BLaER1 (cell line): ENCODE data around the gene MTHFD1L.

Source experiments
- H3K27ac ChIP-seq: shearing (Covaris generic); formaldehyde crosslinking; 2 replicates; pipeline ENCODE4 v1.8.1; 2022
- H3K27me3 ChIP-seq: shearing (Covaris generic); formaldehyde crosslinking; 2 replicates; pipeline ENCODE4 v1.8.1; 2022
- H3K36me3 ChIP-seq: shearing (Covaris generic); formaldehyde crosslinking; 2 replicates; pipeline ENCODE4 v1.8.1; 2022
- H3K4me1 ChIP-seq: shearing (Covaris generic); formaldehyde crosslinking; 2 replicates; pipeline ENCODE4 v1.8.1; 2022
- H3K4me2 ChIP-seq: shearing (Covaris generic); formaldehyde crosslinking; 2 replicates; pipeline ENCODE4 v1.8.1; 2022
- H3K4me3 ChIP-seq: shearing (Covaris generic); formaldehyde crosslinking; 2 replicates; pipeline ENCODE4 v1.8.1; 2022
- H3K9ac ChIP-seq: shearing (Covaris generic); formaldehyde crosslinking; 2 replicates; pipeline ENCODE4 v1.8.1; 2022
- H3K9me3 ChIP-seq: shearing (Covaris generic); formaldehyde crosslinking; 2 replicates; pipeline ENCODE4 v1.8.1; 2022
- H4K20me1 ChIP-seq: shearing (Covaris generic); formaldehyde crosslinking; 2 replicates; pipeline ENCODE4 v1.8.1; 2022
- Cebpa-rat ChIP-seq: shearing (Covaris generic); IDR thresholded peaks from 2 replicates; pipeline ENCODE4 v1.8.1; 2022

MTHFD1L gene

GRCh38 chr6:151005896-151006632 is 140.6 kb downstream of the MTHFD1L start:
- no peak for TF ChIP-seq Cebpa-rat
- Histone ChIP-seq H3K4me1 (peaks cover 5% of the 10 kb centered on the region; the same call in 1 of the 2 replicates), H3K27me3 (no peaks in the 10 kb centered on the region)

DNA sequence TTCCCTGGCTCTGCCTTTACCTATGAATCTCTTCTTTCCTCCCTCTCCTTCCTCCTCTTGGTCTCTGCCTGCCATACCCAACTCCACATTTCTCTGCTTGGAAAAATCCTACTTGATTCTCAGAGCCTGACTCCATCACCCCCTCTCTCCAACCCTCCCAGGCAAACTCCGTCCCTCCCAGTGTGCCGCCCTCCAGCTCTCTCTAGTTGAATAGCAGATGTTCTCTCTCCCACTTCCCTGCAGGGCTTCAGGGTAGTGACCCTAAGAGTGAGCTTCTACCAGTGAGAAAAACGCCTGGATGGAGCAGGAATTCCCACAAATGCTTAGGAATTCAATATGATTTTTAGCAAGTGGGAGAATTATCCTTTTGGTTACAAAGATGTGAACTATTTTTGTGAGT is 141.6 kb downstream of the MTHFD1L start:
- no peak overlapping the region for H3K4me2 ChIP-seq
- TF ChIP-seq Cebpa-rat, result no peak
- H3K27ac ChIP-seq, result no peak overlapping the region
- H3K36me3 ChIP-seq, result peaks cover 33% of the 10 kb centered on the region
- H3K4me3 ChIP-seq, result no peak overlapping the region
- H3K9ac ChIP-seq, result no peak overlapping the region
- no peaks in the 10 kb centered on the region for H3K27me3 ChIP-seq
- H3K9me3 ChIP-seq, result no peaks in the 10 kb centered on the region
- H3K4me1 ChIP-seq, result peaks cover 5% of the 10 kb centered on the region; the same call in 1 of the 2 replicates
- H4K20me1 ChIP-seq, result no peaks in the 10 kb centered on the region

More at GRCh38 chr6:151005896-151006632, 140.6 kb downstream of the MTHFD1L start:
- Histone ChIP-seq H3K9me3 (no peaks in the 10 kb centered on the region), H3K4me2 (no peak overlapping the region), H3K9ac (no peak overlapping the region), H3K27ac (no peak overlapping the region), H3K36me3 (peaks cover 24% of the 10 kb centered on the region), H4K20me1 (no peaks in the 10 kb centered on the region), H3K4me3 (no peak overlapping the region)

GRCh38 chr6:151007922-151008321 is 142.4 kb downstream of the MTHFD1L start:
- H3K36me3 ChIP-seq, result peaks cover 32% of the 10 kb centered on the region

DNA sequence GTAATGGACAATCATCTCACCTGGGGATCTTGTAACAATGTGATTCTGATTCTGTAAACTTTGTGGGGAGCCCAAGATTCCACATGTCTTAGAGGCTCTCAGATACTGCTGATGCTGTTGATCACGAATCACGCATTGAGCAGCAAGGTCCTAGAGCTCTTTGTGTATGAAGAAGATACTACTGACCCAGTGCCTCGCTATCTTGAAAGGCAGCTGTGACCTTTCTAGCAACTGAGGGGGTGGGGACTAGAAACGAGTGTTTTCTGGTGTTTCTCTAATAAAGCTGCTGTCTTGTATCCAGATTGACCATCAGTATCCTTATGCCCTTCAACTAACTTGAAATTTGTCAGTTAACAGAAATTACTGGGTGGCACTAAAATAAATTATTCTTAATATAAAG is 142.9 kb downstream of the MTHFD1L start:
- no peak for TF ChIP-seq Cebpa-rat
- H3K9me3 ChIP-seq, result no peaks in the 10 kb centered on the region
- no peak overlapping the region for H3K9ac ChIP-seq
- no peak overlapping the region for H3K4me3 ChIP-seq
- peaks cover 31% of the 10 kb centered on the region for H3K36me3 ChIP-seq
- H3K27ac ChIP-seq, result no peak overlapping the region
- no peaks in the 10 kb centered on the region for H4K20me1 ChIP-seq
- no peaks in the 10 kb centered on the region for H3K27me3 ChIP-seq
- H3K4me2 ChIP-seq, result no peak overlapping the region
- H3K4me1 ChIP-seq, result peaks cover 5% of the 10 kb centered on the region; the same call in 1 of the 2 replicates

More at GRCh38 chr6:151007922-151008321, 142.4 kb downstream of the MTHFD1L start:
- Histone ChIP-seq H3K9ac (no peak overlapping the region), H3K4me1 (peaks cover 5% of the 10 kb centered on the region; the same call in 1 of the 2 replicates), H3K27me3 (no peaks in the 10 kb centered on the region), H3K4me3 (no peak overlapping the region), H3K4me2 (no peak overlapping the region), H3K9me3 (no peaks in the 10 kb centered on the region), H4K20me1 (no peaks in the 10 kb centered on the region), H3K27ac (no peak overlapping the region)
- no peak for TF ChIP-seq Cebpa-rat

GRCh38 chr6:151009576-151009975 is 144.1 kb downstream of the MTHFD1L start:
- peaks cover 8% of the 10 kb centered on the region for H3K4me1 ChIP-seq
- no peak overlapping the region for H3K4me3 ChIP-seq
- H3K9me3 ChIP-seq, result no peaks in the 10 kb centered on the region
- no peak overlapping the region for H3K27ac ChIP-seq
- H3K27me3 ChIP-seq, result no peaks in the 10 kb centered on the region
- no peak overlapping the region for H3K9ac ChIP-seq
- TF ChIP-seq Cebpa-rat, result no peak
- H3K36me3 ChIP-seq, result peaks cover 39% of the 10 kb centered on the region
- H3K4me2 ChIP-seq, result no peak overlapping the region
- H4K20me1 ChIP-seq, result peaks cover 11% of the 10 kb centered on the region

- Histone ChIP-seq H3K9ac (no peak overlapping the region), H3K4me2 (no peak overlapping the region), H4K20me1 (peaks cover 13% of the 10 kb centered on the region), H3K27ac (no peak overlapping the region), H3K4me3 (no peak overlapping the region), H3K27me3 (no peaks in the 10 kb centered on the region), H3K4me1 (peaks cover 11% of the 10 kb centered on the region), H3K36me3 (peaks cover 42% of the 10 kb centered on the region), H3K9me3 (no peaks in the 10 kb centered on the region)
- TF ChIP-seq Cebpa-rat, result no peak
Observed at GRCh38 chr6:151010071-151010470, 144.6 kb downstream of the MTHFD1L start.

- H3K36me3 ChIP-seq, result peaks cover 60% of the 10 kb centered on the region
- H3K4me2 ChIP-seq, result no peak overlapping the region
- H4K20me1 ChIP-seq, result peaks cover 13% of the 10 kb centered on the region
- no peaks in the 10 kb centered on the region for H3K27me3 ChIP-seq
- H3K4me3 ChIP-seq, result no peak overlapping the region
- no peak for TF ChIP-seq Cebpa-rat
- H3K9ac ChIP-seq, result no peak overlapping the region
- H3K9me3 ChIP-seq, result no peaks in the 10 kb centered on the region
- H3K27ac ChIP-seq, result no peak overlapping the region
- peaks cover 6% of the 10 kb centered on the region; the same call in 1 of the 2 replicates for H3K4me1 ChIP-seq
Observed at GRCh38 chr6:151012321-151013294, 147.1 kb downstream of the MTHFD1L start.

- TF ChIP-seq Cebpa-rat, result no peak
- no peak overlapping the region for H3K4me3 ChIP-seq
- peaks cover 76% of the 10 kb centered on the region for H3K36me3 ChIP-seq
- H3K4me1 ChIP-seq, result peaks cover 6% of the 10 kb centered on the region; the same call in 1 of the 2 replicates
- peak overlapping the region; percentile 2; the same call in 1 of the 2 replicates for H3K4me2 ChIP-seq
- H3K9ac ChIP-seq, result no peak overlapping the region
- H3K27ac ChIP-seq, result no peak overlapping the region
- no peaks in the 10 kb centered on the region for H3K27me3 ChIP-seq
- H4K20me1 ChIP-seq, result peaks cover 13% of the 10 kb centered on the region
- H3K9me3 ChIP-seq, result no peaks in the 10 kb centered on the region
Observed at GRCh38 chr6:151014404-151015100, 149.1 kb downstream of the MTHFD1L start.

- Histone ChIP-seq H3K36me3 (peaks cover 79% of the 10 kb centered on the region), H4K20me1 (peaks cover 13% of the 10 kb centered on the region), H3K4me1 (peaks cover 6% of the 10 kb centered on the region; the same call in 1 of the 2 replicates), H3K4me2 (no peak overlapping the region; the same call in 1 of the 2 replicates), H3K9me3 (no peaks in the 10 kb centered on the region), H3K9ac (no peak overlapping the region), H3K27ac (no peak overlapping the region), H3K4me3 (no peak overlapping the region), H3K27me3 (no peaks in the 10 kb centered on the region)
- no peak for TF ChIP-seq Cebpa-rat
Observed at GRCh38 chr6:151015101-151015700, 149.7 kb downstream of the MTHFD1L start.
